HUES6 (cell line): ENCODE data around the gene DDR2.
"Not testable (repeated sequence)": the region's sequence is repeated elsewhere in the genome, so short reads cannot be mapped to it uniquely, and the experiment has no call there.

Experiments used
- H3K27ac ChIP-seq: 2 replicates; pipeline ENCODE4 v1.7.0; 2013; ENCODE audit warnings: low read depth, mild to moderate bottlenecking, low read length, inconsistent platforms
- H3K27me3 ChIP-seq: 2 replicates; pipeline ENCODE4 v1.6.1; 2013; ENCODE audit warnings: low read length; ENCODE audit not compliant: control insufficient read depth, insufficient read depth
- H3K36me3 ChIP-seq: 2 replicates; pipeline ENCODE4 v1.6.1; 2013; ENCODE audit warnings: low read length; ENCODE audit not compliant: control insufficient read depth, insufficient read depth
- H3K4me1 ChIP-seq: 2 replicates; pipeline ENCODE4 v1.6.1; 2013; ENCODE audit warnings: low read length; ENCODE audit not compliant: control insufficient read depth, insufficient read depth
- H3K4me3 ChIP-seq: 2 replicates; pipeline ENCODE4 v1.5.1; 2013; ENCODE audit warnings: low read depth, low read length
- H3K9ac ChIP-seq: one replicate; pipeline ENCODE4 v1.6.1; 2013; ENCODE audit warnings: mild to moderate bottlenecking, low read length
- H3K9me3 ChIP-seq: 2 replicates; pipeline ENCODE4 v1.6.1; 2013; ENCODE audit warnings: low read depth, low read length; ENCODE audit not compliant: control insufficient read depth, insufficient read depth

DDR2 gene

GRCh38 chr1:162818136-162818535, 185.9 kb downstream of the DDR2 start:
- H3K4me1 ChIP-seq, H3K9me3 ChIP-seq, H3K9ac ChIP-seq, H3K27ac ChIP-seq, H3K36me3 ChIP-seq, H3K4me3 ChIP-seq: not testable (repeated sequence)
- H3K27me3 ChIP-seq = peaks cover 16% of the 10 kb centered on the region

- peaks cover 16% of the 10 kb centered on the region for H3K27me3 ChIP-seq
- not testable (repeated sequence) for H3K4me3 ChIP-seq, H3K36me3 ChIP-seq, H3K9ac ChIP-seq, H3K27ac ChIP-seq, H3K9me3 ChIP-seq
- H3K4me1 ChIP-seq = peaks cover 12% of the 10 kb centered on the region
Observed at GRCh38 chr1:162818666-162819065, 186.4 kb downstream of the DDR2 start.

DNA sequence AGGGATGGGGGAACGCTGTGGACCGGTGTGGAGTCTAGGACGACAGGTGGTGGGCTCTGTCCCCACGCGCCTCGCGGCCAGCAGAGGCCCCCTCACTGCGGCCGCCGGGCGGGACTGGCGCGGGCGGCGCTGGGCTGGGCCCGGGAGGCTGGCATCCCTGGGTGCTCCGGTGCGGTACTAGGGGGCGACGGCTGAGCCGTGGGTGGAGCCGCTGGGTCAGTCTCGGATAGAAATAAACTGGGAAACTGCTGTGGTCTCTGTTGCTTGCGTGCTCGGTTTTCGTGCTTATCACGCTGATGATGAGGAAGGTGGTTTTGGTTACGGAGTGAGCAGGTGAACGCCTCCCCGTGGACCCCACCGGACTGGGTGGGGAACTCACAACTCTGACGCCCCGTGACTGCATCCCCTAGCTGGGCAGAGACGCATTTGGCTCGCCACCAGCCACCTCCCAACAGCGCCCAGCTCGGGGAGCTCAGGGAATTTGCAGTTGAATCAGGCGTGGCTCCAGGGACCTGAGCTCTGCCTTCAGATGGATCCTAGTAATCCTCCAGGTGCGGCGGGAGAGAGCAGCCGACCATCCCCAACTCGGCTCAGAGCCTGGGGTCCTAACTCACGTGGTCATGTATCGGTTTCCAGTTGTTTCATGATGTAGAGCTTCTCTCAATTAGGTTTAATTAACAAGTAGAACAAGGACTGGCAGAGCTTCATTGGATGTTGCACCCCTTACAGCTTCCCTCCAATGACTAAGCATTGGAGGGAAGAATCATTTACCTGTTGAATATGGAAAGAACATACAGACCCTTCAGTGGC, 190.3 kb downstream of the DDR2 start:
- Histone ChIP-seq H3K36me3 (no peaks in the 10 kb centered on the region), H3K4me3 (peak overlapping the region; percentile 78), H3K4me1 (peaks cover 13% of the 10 kb centered on the region), H3K9ac (peak overlapping the region; percentile 45), H3K27ac (no peak overlapping the region), H3K27me3 (peaks cover 16% of the 10 kb centered on the region), H3K9me3 (no peaks in the 10 kb centered on the region)

DNA sequence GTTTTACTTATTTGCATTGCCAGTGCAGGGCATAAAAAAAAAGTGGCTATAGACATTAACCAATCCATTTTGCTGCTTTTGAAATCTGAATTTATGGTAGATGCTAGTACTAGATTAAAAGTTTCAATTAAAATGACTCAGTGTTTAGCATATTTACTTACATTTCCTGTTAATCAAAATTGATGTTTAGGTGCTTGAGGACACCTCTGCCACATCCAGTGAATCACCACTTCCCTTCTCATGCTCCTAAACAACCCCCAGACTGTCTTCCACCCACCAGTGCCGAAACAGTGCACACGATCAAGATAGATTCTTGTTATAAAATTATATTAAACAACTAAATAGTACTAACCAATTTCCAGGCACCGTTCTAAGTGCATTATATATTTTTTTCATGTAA, 191.0 kb downstream of the DDR2 start:
- H3K27me3 ChIP-seq = peaks cover 16% of the 10 kb centered on the region
- no peak overlapping the region for H3K9ac ChIP-seq
- no peaks in the 10 kb centered on the region for H3K9me3 ChIP-seq
- H3K36me3 ChIP-seq = no peaks in the 10 kb centered on the region
- no peak overlapping the region for H3K27ac ChIP-seq
- no peak overlapping the region for H3K4me3 ChIP-seq
- peaks cover 13% of the 10 kb centered on the region for H3K4me1 ChIP-seq

DNA sequence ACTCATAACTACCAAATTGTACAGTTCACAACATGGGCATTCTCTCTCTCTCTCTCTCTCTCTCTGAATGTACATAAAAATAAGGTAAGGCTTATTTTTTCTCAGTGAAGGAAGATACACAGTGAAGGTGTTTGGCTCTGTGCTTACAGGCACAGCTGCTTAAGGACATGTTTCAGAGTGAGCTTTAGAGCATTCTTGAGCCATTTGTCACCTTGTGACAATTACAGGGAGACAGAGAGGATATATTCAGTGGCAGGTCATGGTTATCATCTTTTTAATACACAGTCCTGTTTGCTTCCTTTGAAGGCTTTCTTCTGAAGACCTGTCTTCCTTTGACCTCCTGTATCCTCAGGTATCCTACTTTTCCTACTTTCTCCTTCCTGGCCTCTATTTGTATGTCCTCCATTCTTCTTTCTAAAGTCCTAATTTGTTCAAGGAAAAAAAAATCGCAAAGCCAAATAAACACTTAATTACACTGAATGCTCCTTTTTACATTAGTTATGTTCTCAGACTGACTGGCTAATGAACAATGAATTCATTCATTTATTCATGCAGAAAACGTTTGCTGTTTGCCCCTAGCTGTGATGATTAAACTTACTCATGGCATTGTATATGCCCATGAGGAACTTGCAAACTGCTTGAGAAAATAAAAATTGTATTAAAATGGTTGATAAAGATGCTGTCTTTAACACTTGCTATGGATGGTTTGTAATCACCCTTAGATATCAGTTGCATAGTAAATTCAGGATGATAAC, 191.7 kb downstream of the DDR2 start:
- no peak overlapping the region for H3K27ac ChIP-seq
- H3K9ac ChIP-seq = no peak overlapping the region
- H3K9me3 ChIP-seq = no peaks in the 10 kb centered on the region
- no peak overlapping the region for H3K4me3 ChIP-seq
- H3K27me3 ChIP-seq = peaks cover 16% of the 10 kb centered on the region
- peaks cover 13% of the 10 kb centered on the region for H3K4me1 ChIP-seq
- H3K36me3 ChIP-seq = no peaks in the 10 kb centered on the region

DNA sequence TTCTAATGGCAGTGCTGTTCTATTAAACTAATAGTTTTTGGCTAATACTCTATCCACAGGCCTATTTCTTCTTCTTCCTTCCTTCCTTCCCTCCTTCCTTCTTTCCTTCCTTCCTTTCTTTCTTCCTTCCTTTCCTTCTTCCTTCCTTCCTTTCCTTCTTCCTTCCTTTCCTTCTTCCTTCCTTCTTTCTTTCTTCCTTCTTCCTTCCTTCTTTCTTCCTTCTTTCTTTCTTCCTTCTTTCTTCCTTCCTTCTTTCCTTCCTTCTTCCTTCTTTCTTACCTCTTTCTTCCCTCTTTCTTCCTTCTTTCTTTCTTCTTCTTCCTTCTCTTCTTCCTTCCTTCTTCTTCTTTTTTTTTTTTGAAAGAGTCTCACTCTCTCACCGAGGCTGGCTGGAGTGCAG, 197.0 kb downstream of the DDR2 start:
- Histone ChIP-seq H3K27ac (no peak overlapping the region), H3K4me3 (no peak overlapping the region), H3K36me3 (no peaks in the 10 kb centered on the region)

DNA sequence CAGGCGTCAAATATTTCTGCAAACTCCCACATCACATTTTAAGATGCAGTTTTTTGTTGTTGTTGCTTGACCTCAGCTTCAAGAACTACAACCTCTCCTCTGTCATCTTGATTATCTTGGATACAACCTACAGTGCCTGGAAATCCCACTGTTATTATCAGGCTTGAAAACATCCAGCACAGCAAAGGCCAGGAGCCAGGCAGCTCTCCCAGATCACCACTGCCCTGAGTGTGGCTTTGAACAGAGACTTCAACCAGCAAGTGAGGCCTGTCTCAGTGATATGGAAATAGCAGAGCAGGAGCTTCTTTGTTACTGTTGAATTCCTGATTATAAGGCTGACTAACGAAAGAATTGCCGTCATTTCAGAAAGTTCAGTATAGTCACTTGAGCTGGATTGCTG, 200.2 kb downstream of the DDR2 start:
- Histone ChIP-seq H3K9me3 (no peaks in the 10 kb centered on the region), H3K27me3 (no peaks in the 10 kb centered on the region), H3K9ac (no peak overlapping the region), H3K36me3 (no peaks in the 10 kb centered on the region), H3K4me3 (no peak overlapping the region), H3K27ac (no peak overlapping the region), H3K4me1 (peaks cover 7% of the 10 kb centered on the region)

More for the DNA sequence above, 197.0 kb downstream of the DDR2 start:
- Histone ChIP-seq H3K27me3 (no peaks in the 10 kb centered on the region), H3K9ac (no peak overlapping the region), H3K9me3 (no peaks in the 10 kb centered on the region), H3K4me1 (peaks cover 7% of the 10 kb centered on the region)

- no peak overlapping the region for H3K27ac ChIP-seq
- H3K9ac ChIP-seq = no peak overlapping the region
- no peaks in the 10 kb centered on the region for H3K27me3 ChIP-seq
- H3K36me3 ChIP-seq = no peaks in the 10 kb centered on the region
- H3K9me3 ChIP-seq = peaks cover 10% of the 10 kb centered on the region
- H3K4me1 ChIP-seq = peaks cover 7% of the 10 kb centered on the region
- H3K4me3 ChIP-seq = no peak overlapping the region
Observed at GRCh38 chr1:162835157-162835899, 203.1 kb downstream of the DDR2 start.
